Activated naive CD8-positive, alpha-beta T cell treated with anti-CD3 and anti-CD28 coated beads for 36 hours (primary cell): ENCODE results near the gene KIF18B. TPM values are rescaled to one million over a fixed set of nuclear protein-coding genes. Genes with fewer than 3 reads are reported as not detected.
A peak's percentile ranks its signal among the peaks of the same experiment; 100 is the strongest.
"Not testable (repeated sequence)": the region's sequence is repeated elsewhere in the genome, so short reads cannot be mapped to it uniquely, and the experiment has no call there.

Experiments
- DNase-seq: peaks from one replicate; pipeline ENCODE4 v3.0.0; 2021
- H3K27ac Mint-ChIP-seq: one replicate; pipeline ENCODE4 v1.8.0; 2022; ENCODE audit warnings: mild to moderate bottlenecking, moderate library complexity, mixed read lengths
- H3K27me3 Mint-ChIP-seq: one replicate; pipeline ENCODE4 v1.8.0; 2022; ENCODE audit warnings: mild to moderate bottlenecking, mixed read lengths
- H3K36me3 Mint-ChIP-seq: one replicate; pipeline ENCODE4 v1.8.0; 2021; ENCODE audit warnings: mild to moderate bottlenecking, mixed read lengths
- H3K4me1 Mint-ChIP-seq: one replicate; pipeline ENCODE4 v1.8.0; 2021; ENCODE audit warnings: mixed read lengths
- H3K4me3 Mint-ChIP-seq: one replicate; pipeline ENCODE4 v1.8.0; 2022; ENCODE audit warnings: mild to moderate bottlenecking, moderate library complexity, mixed read lengths
- H3K9me3 Mint-ChIP-seq: one replicate; pipeline ENCODE4 v1.8.0; 2022; ENCODE audit warnings: mixed read lengths
- total RNA-seq, 2 experiments: library from RNA; stranded (reverse); gene quantifications; one replicate each; pipeline ENCODE4 v1.2.3, GENCODE V29; 2021

KIF18B gene
- total RNA-seq, 2 experiments from 2014 or later = 36.7 to 37.1 TPM

DNA sequence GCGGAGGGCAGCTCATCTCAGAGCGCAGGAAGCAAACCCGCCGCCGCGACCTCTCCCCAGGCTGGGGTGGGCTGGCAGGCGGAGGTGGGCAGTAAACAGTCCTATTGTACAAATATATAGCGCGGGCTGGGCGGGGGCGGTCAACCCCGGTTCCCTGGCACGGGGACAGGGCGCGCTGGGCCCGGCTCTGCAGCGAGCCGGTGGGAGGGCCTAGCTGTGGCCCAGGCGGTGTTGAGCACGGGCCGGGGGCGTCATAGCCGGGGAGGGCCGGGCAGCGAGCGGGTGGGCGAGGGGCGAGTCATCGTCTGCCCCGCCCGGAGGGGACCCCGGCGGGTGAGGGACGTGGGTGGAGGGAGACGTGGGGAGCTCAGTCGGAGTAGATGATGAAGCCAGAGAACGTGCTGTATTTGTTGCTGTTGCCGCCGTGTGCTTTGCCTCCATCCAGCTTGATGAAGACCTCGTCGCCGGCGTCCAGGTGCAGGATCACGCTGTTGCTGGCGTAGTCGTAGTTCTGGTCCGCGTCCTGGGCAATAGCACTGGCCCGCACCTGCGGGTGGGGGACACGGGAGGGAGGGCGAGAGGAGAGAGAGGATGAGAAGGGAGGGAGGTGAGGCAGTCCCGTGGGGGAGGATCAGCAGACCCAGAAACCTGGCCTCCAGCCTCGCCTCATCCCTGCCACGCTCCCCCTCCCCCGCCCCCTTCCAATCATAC, 12.4 kb upstream of the KIF18B start:
- DNase-seq = no peak
- Mint-ChIP-seq H3K27ac (no peak overlapping the region), H3K36me3 (no peaks in the 10 kb centered on the region), H3K27me3 (peaks cover 60% of the 10 kb centered on the region), H3K4me1 (peaks cover 6% of the 10 kb centered on the region), H3K4me3 (peak overlapping the region; percentile 37), H3K9me3 (no peaks in the 10 kb centered on the region)

DNA sequence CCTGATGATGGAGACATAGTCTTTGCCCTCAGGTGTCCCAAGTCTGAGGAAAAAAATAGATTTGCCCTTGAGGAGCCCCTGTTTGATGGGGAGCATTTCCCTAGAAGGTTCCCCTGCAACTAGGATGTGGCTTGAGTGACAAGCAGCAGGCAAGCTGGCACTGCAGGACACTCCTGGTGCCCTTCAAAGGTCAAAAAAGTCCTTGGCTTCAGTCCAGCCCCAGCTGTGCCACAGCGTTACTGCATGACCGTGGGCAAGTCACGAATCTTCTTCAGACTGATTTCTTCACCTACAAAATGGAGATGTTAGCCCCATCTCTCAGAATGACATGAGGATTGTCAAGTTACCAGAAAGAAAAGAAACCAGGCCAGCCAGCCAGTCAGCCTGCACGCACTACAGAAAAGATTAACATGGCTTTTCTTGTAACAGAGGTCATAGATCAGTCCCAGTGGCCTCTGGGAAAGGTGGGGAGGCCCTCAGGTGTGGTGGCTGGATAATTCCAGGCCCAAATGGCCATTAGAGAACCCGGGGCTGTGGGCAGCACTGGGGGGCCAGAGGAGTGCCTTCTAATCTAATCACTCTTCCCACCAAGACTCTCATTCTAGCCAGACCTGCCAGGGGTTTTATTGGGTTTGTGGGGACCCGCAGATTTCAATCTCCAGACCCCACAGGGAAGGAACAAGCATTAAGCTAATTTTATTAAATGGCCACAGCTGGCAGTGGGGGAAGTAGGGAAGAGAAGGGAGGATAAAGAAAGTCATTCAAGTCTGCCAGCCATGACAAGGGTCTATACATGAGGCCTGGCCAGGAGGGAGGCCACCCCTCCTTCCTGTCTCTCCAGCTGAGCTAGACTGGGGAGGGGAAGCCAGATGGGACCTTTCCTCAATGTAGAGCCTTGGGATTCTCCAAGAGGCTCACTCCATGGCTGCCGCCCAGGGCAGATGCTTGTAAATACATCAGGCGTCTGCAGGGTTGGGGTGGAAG, 9.7 kb upstream of the KIF18B start:
- no peak overlapping the region for H3K27ac Mint-ChIP-seq
- H3K36me3 Mint-ChIP-seq = no peaks in the 10 kb centered on the region
- DNase-seq = no peak
- no peak overlapping the region for H3K4me3 Mint-ChIP-seq
- H3K9me3 Mint-ChIP-seq = no peaks in the 10 kb centered on the region
- H3K4me1 Mint-ChIP-seq = peaks cover 6% of the 10 kb centered on the region
- peaks cover 36% of the 10 kb centered on the region for H3K27me3 Mint-ChIP-seq

DNA sequence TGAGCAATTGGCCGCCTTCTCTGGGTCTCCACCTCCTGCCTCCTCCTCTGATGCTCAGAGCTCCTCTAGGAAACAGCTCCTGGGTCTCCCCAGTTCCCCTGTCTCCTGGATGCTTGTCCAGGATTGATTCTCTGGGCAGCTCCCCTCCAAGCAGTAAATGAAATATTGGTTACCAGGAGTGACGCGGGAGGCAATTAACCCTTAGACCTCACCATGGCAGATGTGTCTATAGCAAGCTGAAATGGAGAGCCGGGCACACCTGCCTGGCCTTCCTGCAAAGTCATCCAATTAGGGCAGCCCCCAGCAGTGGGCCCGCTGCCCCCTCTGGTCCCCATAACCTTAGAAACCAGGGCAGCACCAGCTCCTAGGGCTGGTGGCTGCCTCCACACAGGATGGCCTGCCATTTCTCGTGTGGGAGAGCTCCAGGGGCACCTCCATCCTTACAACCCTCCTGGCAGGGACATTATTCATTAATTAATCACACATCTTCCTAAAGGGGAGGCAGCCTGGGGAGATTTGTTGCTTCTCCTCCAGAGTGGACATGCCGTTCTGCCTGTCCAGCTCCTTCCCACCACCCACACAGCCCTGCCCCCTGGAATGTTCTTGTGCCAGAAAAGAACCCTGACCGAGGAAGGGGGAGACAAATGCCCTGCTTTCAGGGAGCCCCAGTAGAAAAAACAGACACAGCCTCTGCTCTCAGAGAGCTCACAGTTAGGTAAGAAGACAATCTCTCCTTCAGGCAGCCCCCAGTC, 8.3 kb upstream of the KIF18B start:
- H3K27me3 Mint-ChIP-seq = peaks cover 24% of the 10 kb centered on the region

DNA sequence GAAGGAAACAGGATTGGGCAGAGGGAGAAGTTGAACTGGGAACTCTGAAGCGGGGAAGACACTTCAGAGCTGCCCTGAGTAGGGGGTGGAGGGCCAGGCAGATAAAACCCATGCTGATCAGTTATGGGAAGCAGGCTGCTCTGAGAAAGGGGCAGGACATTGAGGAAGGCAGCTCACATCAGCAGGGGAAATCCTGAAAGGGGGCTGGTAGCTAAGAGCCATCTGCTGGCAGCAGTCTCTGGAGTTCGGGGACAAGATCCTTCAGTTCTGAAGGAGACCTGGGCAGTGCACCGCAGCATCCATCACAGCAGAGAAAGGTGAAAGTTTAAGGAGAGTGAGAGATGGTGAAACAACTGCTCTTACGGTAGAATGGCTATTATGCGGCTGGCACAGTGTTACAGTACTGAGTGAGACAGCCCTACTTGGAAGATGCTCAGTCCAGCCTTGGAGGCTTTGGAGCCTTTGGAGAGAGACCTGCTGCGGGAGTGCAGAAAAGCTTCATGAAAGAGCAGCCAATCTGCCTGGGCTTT, 5.4 kb upstream of the KIF18B start:
- DNase-seq = no peak
- no peaks in the 10 kb centered on the region for H3K36me3 Mint-ChIP-seq
- H3K27ac Mint-ChIP-seq = no peak overlapping the region
- no peak overlapping the region for H3K4me3 Mint-ChIP-seq
- peaks cover 7% of the 10 kb centered on the region for H3K4me1 Mint-ChIP-seq
- H3K27me3 Mint-ChIP-seq = no peaks in the 10 kb centered on the region
- no peaks in the 10 kb centered on the region for H3K9me3 Mint-ChIP-seq

More for the DNA sequence above, 8.3 kb upstream of the KIF18B start:
- no peaks in the 10 kb centered on the region for H3K9me3 Mint-ChIP-seq
- no peaks in the 10 kb centered on the region for H3K36me3 Mint-ChIP-seq
- no peak overlapping the region for H3K4me3 Mint-ChIP-seq
- no peak for DNase-seq
- peaks cover 6% of the 10 kb centered on the region for H3K4me1 Mint-ChIP-seq
- H3K27ac Mint-ChIP-seq = no peak overlapping the region

DNA sequence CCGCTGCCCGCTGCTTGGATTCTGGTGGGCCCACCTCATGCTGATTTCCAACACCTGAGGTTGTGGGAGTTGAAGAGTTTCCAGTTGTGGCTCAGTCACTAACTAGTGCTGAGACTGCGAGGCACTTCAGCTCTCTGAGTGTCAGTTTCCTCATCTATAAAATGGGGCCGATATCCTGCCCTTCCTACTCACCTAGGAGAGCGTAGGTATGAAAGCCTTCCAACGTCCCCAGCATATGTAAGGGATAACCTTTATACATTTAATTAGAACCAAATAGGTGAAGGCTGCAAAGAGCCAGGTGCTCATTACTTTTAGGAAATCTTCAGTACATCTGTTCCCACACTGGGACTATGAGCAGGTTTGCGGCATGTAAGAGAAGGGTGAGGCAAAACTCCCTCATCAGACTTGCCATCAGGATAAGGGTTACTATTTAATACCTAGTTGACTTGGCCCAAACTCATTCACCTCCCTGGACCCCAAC, 782 bp upstream of the KIF18B start:
- H3K27me3 Mint-ChIP-seq = peaks cover 9% of the 10 kb centered on the region
- H3K27ac Mint-ChIP-seq = peak overlapping the region; percentile 79
- peak overlapping the region; percentile 95 for H3K4me3 Mint-ChIP-seq
- peaks cover 7% of the 10 kb centered on the region for H3K4me1 Mint-ChIP-seq
- no peaks in the 10 kb centered on the region for H3K9me3 Mint-ChIP-seq
- peaks cover 21% of the 10 kb centered on the region for H3K36me3 Mint-ChIP-seq
- no peak for DNase-seq

DNA sequence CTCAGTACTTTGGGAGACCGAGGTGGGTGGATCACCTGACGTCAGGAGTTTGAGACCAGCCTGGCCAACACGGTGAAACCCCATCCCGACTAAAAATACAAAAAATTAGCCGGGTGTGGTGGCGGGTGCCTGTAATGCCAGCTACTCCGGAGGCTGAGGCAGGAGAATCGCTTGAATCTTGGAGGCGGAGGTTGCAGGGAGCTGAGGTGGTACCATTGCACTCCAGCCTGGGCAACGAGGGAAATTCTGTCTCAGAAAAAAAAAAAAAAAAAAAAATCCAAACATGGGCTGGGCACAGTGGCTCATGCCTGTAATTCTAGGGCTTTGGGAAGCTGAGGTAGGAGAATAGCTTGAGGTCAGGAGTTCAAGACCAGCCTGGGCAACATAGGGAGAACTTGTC, 1.9 kb downstream of the KIF18B start:
- Mint-ChIP-seq H3K4me3 (peak overlapping the region; percentile 37), H3K36me3 (peaks cover 32% of the 10 kb centered on the region), H3K4me1 (peaks cover 11% of the 10 kb centered on the region)
- H3K9me3 Mint-ChIP-seq, H3K27me3 Mint-ChIP-seq, H3K27ac Mint-ChIP-seq, DNase-seq: not testable (repeated sequence)

DNA sequence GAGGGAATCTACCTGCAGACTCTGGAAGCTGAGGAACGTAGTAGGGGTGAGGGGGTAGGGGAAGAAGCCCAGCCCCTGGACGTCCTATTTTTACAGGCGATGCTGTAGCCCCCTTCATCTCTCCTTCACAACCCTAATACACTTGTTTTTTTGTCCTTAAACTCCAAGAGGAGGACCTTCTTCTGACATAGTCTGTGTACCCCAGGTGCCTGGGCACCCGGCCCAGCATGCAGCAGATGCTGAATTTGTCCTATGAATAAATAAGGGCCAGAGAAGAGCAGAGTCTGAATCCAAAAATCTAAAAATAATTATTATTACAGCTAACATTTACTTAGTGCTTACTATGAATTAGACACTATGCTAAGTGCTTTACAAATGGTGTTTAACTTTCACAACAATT, 5.1 kb downstream of the KIF18B start:
- Mint-ChIP-seq H3K4me1 (peaks cover 4% of the 10 kb centered on the region), H3K9me3 (peaks cover 2% of the 10 kb centered on the region), H3K27ac (no peak overlapping the region), H3K36me3 (peaks cover 43% of the 10 kb centered on the region), H3K4me3 (no peak overlapping the region), H3K27me3 (peaks cover 9% of the 10 kb centered on the region)
- no peak for DNase-seq

DNA sequence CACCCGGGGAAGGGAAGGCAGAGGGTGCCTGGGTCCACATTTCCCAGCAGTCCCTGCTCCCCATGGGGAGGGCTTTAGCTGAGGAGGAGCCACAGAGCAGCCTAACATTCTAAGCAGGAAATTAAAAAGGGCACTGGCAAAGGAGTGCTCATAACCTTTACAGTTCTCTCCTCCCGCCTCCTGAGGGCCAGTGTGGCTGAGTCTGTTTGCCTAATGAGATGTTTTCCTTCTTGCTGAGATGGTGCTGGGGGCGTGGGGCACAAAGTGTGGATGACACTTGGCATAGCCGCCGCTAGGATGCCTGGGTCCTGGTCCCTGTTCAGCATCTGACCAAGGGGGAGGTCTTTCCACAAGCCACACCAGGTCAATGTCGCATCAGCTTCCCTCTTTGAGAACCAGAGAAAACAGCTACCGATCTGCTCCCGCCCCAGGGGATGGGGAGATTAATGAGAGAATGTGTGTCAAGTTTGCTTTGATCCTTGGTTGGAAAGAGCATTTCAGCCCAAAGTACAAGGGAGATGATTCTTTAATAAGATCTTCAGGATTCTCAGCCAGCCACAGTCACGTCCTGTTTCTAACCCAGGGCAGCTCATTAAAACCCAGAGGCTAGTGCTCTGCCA, 5.8 kb downstream of the KIF18B start:
- no peak for DNase-seq
- H3K27me3 Mint-ChIP-seq = peaks cover 8% of the 10 kb centered on the region
- H3K27ac Mint-ChIP-seq = no peak overlapping the region
- peaks cover 2% of the 10 kb centered on the region for H3K9me3 Mint-ChIP-seq
- H3K36me3 Mint-ChIP-seq = peaks cover 41% of the 10 kb centered on the region
- H3K4me1 Mint-ChIP-seq = peaks cover 4% of the 10 kb centered on the region
- no peak overlapping the region for H3K4me3 Mint-ChIP-seq

DNA sequence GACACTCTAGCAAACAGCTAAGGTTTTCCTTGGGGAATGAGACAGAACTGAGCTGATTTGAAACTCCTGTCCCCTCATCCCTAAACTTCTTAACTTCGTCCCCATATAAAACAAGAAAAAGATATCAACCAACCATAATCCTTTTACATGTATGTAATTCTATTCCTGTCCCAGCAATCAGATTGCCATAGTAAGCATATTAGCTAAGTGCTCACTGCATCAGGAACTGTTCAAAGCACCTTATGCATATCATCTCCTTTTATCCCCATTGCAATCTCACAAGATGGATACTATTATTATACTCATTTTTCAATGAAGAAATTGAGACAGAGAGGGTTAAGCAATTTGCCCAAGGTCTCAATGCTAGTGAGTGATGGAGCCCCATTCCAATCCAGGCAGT, 6.8 kb downstream of the KIF18B start:
- no peak for DNase-seq
- peaks cover 2% of the 10 kb centered on the region for H3K9me3 Mint-ChIP-seq
- H3K4me3 Mint-ChIP-seq = no peak overlapping the region
- peaks cover 4% of the 10 kb centered on the region for H3K4me1 Mint-ChIP-seq
- H3K36me3 Mint-ChIP-seq = peaks cover 34% of the 10 kb centered on the region
- H3K27ac Mint-ChIP-seq = no peak overlapping the region
- H3K27me3 Mint-ChIP-seq = no peaks in the 10 kb centered on the region

DNA sequence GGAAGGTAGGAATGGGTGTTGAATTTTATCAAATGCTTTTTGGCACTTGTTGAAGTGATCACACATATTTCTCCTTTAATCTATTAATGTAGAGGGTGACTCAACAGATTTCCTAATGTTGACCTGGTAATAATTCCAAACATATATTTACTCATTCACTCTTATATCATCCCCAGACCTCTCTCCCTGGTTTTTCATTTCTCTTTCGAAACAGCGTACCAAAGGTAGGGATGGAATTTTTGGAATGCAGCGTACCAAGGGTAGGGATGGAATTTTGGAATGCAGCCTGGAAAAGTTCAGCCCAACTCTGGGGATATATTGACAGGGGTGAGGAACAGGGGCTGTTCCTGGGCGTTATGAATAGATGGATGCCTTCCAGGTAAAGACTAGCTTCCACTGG, 7.3 kb downstream of the KIF18B start:
- H3K4me1 Mint-ChIP-seq = peaks cover 4% of the 10 kb centered on the region
- H3K36me3 Mint-ChIP-seq = peaks cover 36% of the 10 kb centered on the region
- H3K4me3 Mint-ChIP-seq = no peak overlapping the region
- no peak for DNase-seq
- no peaks in the 10 kb centered on the region for H3K27me3 Mint-ChIP-seq
- no peak overlapping the region for H3K27ac Mint-ChIP-seq
- peaks cover 2% of the 10 kb centered on the region for H3K9me3 Mint-ChIP-seq

DNA sequence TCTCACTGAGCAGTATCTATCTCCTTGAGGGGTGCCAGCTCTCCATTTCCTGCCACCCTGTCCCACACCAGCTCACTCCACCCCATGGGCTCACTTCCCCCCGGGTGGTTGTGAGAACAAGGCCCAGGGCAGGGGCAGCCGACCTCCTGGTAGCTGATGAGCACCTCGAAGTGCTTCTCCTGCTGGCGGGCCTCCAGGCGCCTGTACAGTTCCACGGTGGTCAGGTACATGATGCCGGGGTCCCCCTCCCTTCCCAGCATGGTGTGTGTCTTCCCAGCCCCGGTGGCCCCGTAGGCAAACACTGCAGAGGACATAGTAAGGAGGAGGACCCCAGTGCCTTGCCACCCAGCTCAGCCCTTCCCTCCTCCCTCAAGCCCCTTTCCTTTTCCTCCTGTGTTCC, 12.5 kb downstream of the KIF18B start:
- no peak overlapping the region for H3K4me3 Mint-ChIP-seq
- H3K9me3 Mint-ChIP-seq = peaks cover 2% of the 10 kb centered on the region
- no peak overlapping the region for H3K27ac Mint-ChIP-seq
- peaks cover 19% of the 10 kb centered on the region for H3K36me3 Mint-ChIP-seq
- no peaks in the 10 kb centered on the region for H3K27me3 Mint-ChIP-seq
- DNase-seq = no peak
- H3K4me1 Mint-ChIP-seq = no peaks in the 10 kb centered on the region

DNA sequence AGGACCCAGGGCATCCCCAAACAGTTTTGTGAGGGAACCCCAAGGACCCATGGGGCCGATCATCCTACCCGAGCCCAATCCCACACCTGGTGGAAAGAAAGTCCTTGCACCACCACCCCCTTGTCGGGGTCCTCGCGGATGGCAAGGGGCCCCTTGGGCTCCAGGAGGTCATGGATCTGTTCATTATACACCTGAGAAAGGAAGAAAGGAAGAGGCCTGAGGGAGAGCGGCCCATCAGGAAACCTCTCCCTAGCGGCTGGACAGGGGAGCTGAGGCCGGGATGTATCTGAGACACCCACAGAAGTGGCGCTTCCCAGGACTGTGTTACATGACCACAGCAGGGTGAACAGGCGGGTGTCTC, 12.8 kb downstream of the KIF18B start:
- DNase-seq = no peak

DNA sequence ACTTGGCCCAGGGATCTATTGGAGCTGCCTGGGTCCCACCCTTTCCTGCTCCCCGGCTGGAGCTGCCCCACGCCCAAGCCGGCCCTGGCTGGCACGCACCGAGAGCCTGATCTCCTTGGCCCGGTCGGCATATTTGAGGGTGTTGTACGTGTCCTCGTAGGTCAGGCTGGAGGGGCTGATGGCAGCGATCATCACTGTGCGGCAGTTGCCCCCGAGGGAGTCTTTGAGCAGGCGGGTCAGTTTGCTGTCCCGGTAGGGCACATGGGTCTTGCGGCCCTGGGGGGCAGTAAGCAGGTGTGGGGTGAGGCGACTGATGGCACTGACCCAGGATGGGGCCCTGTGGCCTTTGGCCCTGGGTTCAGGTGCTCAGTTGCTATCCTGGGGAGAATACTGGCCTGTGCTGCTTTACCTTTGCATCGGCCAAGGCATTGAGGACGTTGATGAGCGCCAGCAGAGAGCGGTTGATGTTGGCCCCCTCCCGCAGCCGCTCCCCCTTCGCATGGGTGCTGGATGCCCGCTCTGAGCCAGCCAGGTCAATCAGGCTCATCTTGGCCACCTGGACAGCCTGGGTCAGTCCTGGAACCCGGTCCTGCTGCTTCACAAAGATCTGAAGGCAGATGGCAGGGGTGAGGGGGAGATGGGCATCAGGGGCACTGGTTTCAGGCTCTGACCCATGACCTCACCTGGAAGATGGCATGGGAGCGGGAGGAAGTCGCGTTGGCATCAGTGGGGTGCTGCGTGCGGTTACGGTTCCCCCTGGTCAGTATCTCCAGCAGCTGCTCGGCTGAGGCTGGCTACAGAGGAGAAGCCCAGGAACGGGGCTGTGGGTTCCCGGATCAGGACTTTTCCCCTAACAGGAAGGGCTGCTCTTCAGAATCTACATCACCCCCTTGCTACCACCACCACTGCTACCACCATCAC, 13.5 kb downstream of the KIF18B start:
- Mint-ChIP-seq H3K9me3 (no peaks in the 10 kb centered on the region), H3K36me3 (peaks cover 22% of the 10 kb centered on the region), H3K27me3 (no peaks in the 10 kb centered on the region), H3K4me1 (no peaks in the 10 kb centered on the region), H3K4me3 (no peak overlapping the region), H3K27ac (no peak overlapping the region)
- DNase-seq = no peak

More for the DNA sequence above, 12.8 kb downstream of the KIF18B start:
- Mint-ChIP-seq H3K4me3 (no peak overlapping the region), H3K27ac (no peak overlapping the region), H3K36me3 (peaks cover 20% of the 10 kb centered on the region), H3K9me3 (peaks cover 2% of the 10 kb centered on the region), H3K27me3 (no peaks in the 10 kb centered on the region), H3K4me1 (no peaks in the 10 kb centered on the region)

DNA sequence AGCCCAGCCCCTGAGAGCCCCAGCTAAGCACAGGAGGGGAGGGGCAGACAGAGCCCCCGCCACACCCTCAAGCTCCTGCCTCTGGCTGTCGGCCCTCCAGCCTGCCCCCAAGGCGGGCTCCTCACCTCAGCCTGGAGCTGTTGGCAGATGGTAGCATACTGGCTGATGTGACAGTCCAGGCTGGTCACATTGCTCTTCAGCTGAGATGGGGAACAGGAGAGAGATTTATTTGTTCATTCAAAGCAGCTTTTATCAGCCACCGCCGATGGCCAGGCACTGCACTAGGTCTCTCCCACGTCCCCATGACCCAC, 14.8 kb downstream of the KIF18B start:
- no peaks in the 10 kb centered on the region for H3K9me3 Mint-ChIP-seq
- H3K36me3 Mint-ChIP-seq = peaks cover 23% of the 10 kb centered on the region
- no peak overlapping the region for H3K4me3 Mint-ChIP-seq
- no peak overlapping the region for H3K27ac Mint-ChIP-seq
- H3K27me3 Mint-ChIP-seq = no peaks in the 10 kb centered on the region
- no peak for DNase-seq
- no peaks in the 10 kb centered on the region for H3K4me1 Mint-ChIP-seq
